HL-60 (cell line): Measurements from ENCODE around the gene CLEC4E.

Experiments used
- DNase-seq, 2 experiments: peaks; one replicate each; pipeline ENCODE4 v3.0.0-alpha.2; 2010 to 2020; ENCODE audit warnings: low read depth in 1 of 2, low spot score in 1 of 2
- H3K27ac ChIP-seq: fragments of 250-450 bp; sonication (Bioruptor Pico); replicated peaks from 2 replicates; pipeline ENCODE4 v1.5.1; 2020; ENCODE audit warnings: mild to moderate bottlenecking, moderate library complexity
- H3K27me3 ChIP-seq: fragments of 250-450 bp; sonication (Bioruptor Pico); 2 replicates; pipeline ENCODE4 v1.5.1; 2021; ENCODE audit warnings: mild to moderate bottlenecking, moderate library complexity; ENCODE audit not compliant: insufficient read depth, poor library complexity, severe bottlenecking
- H3K4me3 ChIP-seq: replicated peaks from 2 replicates; pipeline ENCODE4 v1.5.1; 2011; ENCODE audit warnings: mild to moderate bottlenecking, control low read depth, low read length; ENCODE audit not compliant: insufficient read depth
- GABPA ChIP-seq: IDR thresholded peaks from 2 replicates; pipeline ENCODE4 v1.6.1; 2012; ENCODE audit warnings: low read depth
- POLR2AphosphoS5 ChIP-seq: IDR thresholded peaks from 2 replicates; pipeline ENCODE4 v1.6.1; 2012; ENCODE audit warnings: low read depth
- SPI1 ChIP-seq: IDR thresholded peaks from 2 replicates; pipeline ENCODE4 v1.6.1; 2012; ENCODE audit warnings: low read depth, mild to moderate bottlenecking, borderline replicate concordance
- TF ChIP-seq, protein P1 (sequence below): IDR thresholded peaks from 2 replicates; pipeline ENCODE4 v1.6.1; 2012; ENCODE audit warnings: low read depth; ENCODE audit not compliant: insufficient replicate concordance
- TF ChIP-seq, protein P2 (sequence below): IDR thresholded peaks from one replicate; pipeline ENCODE4 v1.5.1; 2011; ENCODE audit warnings: low read length, control low read depth, inconsistent platforms; ENCODE audit not compliant: insufficient read depth

The CLEC4E gene

DNA sequence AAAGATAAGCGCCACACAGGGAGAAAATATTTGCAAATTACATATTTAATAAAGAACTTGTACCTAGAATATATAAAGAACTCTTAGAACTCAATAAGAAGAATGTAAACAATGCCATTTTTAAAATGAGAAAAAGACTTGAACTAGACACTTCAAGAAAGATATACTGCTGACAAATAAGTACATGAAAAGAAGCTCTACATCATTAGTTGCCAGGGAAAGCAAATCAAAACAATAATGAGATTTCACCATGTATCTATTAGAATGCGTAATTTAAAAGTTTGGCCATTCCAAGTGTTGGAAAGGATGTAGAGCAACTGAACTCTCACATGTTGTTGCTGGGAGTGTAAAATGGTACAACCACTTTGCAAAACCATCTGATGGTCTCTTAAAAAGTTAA lies 6.9 kb upstream of the CLEC4E start:
- no peak for DNase-seq
- no peaks in the 10 kb centered on the region for H3K27me3 ChIP-seq
- no peak overlapping the region for H3K27ac ChIP-seq
- TF ChIP-seq, protein P1, sequence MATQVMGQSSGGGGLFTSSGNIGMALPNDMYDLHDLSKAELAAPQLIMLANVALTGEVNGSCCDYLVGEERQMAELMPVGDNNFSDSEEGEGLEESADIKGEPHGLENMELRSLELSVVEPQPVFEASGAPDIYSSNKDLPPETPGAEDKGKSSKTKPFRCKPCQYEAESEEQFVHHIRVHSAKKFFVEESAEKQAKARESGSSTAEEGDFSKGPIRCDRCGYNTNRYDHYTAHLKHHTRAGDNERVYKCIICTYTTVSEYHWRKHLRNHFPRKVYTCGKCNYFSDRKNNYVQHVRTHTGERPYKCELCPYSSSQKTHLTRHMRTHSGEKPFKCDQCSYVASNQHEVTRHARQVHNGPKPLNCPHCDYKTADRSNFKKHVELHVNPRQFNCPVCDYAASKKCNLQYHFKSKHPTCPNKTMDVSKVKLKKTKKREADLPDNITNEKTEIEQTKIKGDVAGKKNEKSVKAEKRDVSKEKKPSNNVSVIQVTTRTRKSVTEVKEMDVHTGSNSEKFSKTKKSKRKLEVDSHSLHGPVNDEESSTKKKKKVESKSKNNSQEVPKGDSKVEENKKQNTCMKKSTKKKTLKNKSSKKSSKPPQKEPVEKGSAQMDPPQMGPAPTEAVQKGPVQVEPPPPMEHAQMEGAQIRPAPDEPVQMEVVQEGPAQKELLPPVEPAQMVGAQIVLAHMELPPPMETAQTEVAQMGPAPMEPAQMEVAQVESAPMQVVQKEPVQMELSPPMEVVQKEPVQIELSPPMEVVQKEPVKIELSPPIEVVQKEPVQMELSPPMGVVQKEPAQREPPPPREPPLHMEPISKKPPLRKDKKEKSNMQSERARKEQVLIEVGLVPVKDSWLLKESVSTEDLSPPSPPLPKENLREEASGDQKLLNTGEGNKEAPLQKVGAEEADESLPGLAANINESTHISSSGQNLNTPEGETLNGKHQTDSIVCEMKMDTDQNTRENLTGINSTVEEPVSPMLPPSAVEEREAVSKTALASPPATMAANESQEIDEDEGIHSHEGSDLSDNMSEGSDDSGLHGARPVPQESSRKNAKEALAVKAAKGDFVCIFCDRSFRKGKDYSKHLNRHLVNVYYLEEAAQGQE: no peak
- no peak for TF ChIP-seq GABPA
- TF ChIP-seq POLR2AphosphoS5: no peak
- TF ChIP-seq SPI1: no peak
- TF ChIP-seq, protein P2, sequence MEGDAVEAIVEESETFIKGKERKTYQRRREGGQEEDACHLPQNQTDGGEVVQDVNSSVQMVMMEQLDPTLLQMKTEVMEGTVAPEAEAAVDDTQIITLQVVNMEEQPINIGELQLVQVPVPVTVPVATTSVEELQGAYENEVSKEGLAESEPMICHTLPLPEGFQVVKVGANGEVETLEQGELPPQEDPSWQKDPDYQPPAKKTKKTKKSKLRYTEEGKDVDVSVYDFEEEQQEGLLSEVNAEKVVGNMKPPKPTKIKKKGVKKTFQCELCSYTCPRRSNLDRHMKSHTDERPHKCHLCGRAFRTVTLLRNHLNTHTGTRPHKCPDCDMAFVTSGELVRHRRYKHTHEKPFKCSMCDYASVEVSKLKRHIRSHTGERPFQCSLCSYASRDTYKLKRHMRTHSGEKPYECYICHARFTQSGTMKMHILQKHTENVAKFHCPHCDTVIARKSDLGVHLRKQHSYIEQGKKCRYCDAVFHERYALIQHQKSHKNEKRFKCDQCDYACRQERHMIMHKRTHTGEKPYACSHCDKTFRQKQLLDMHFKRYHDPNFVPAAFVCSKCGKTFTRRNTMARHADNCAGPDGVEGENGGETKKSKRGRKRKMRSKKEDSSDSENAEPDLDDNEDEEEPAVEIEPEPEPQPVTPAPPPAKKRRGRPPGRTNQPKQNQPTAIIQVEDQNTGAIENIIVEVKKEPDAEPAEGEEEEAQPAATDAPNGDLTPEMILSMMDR: no peak
- no peak overlapping the region for H3K4me3 ChIP-seq

DNA sequence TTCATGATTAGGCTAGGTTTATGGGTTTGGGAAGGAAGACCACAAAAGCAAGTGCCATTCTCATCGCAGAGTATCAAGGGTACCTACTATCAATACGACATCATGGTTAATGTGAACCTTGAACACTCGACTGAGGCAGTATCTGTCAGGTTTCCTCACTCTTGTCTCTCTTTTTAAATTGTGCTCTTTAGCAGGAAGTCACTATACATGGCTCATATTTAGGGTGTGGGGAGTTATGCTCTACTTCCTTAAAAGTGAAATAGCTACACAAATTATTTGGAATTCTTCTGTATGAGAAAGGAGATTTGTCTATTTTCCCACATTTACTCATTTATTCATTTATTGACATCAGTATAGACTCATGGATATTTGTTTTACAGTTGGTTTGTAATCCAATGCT lies 5.9 kb upstream of the CLEC4E start:
- Histone ChIP-seq H3K27me3 (no peaks in the 10 kb centered on the region), H3K4me3 (no peak overlapping the region), H3K27ac (no peak overlapping the region)
- DNase-seq: no peak
- no peak for TF ChIP-seq POLR2AphosphoS5
- TF ChIP-seq, protein P2: no peak
- TF ChIP-seq GABPA: no peak
- TF ChIP-seq, protein P1: no peak
- no peak for TF ChIP-seq SPI1

DNA sequence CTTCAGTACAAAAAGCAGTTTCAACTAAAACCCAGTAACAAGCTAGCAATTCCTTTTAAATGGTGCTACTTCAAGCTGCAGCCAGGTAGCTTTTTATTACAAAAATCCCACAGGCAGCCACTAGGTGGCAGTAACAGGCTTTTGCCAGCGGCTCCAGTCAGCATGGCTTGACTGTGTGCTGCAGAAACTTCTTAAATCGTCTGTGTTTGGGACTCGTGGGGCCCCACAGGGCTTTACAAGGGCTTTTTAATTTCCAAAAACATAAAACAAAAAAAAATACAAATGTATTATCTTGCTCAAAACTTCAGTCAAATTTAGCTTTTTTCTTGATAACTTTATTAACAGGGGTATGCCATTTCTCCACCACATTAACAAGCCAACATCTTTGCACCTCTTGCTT lies 3.6 kb upstream of the CLEC4E start:
- Histone ChIP-seq H3K27ac (no peak overlapping the region), H3K4me3 (no peak overlapping the region), H3K27me3 (no peaks in the 10 kb centered on the region)
- TF ChIP-seq, protein P1: no peak
- TF ChIP-seq, protein P2: peak; percentile 52
- no peak for TF ChIP-seq SPI1
- no peak for TF ChIP-seq POLR2AphosphoS5
- no peak for TF ChIP-seq GABPA
- DNase-seq: peak; percentile 38 to 63
